NCI-H2029 (cell line): ENCODE data around the gene TRMT2B.
"Not testable (repeated sequence)": the region's sequence is repeated elsewhere in the genome, so short reads cannot be mapped to it uniquely, and the experiment has no call there.

ENCODE experiments used
- DNase-seq: peaks from one replicate; lab custom pipeline; 2025; lab: John Stamatoyannopoulos, UW

Gene TRMT2B

DNA sequence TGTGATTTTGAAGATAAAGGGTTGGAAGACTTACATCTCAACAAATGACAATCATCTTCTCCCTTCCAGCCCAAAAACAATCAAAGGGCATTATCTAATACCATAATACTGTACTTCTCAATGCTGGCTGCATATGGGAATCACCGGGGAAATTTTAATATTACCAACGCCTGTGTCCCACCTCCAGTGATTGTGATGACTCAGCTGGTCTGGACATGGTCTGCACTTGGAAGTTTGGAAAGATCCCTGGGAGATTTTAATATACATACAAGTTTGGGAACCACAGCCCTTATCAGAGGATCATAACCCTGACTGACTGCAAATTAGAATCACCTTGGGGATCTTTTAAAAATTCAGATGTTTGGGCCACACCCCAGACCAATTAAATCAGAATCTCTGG lies 52.5 kb downstream of the TRMT2B start:
- no peak for DNase-seq

- DNase-seq = no peak
These were observed 56.4 kb downstream of the TRMT2B start for GRCh38 chrX:100995469-100995868.

DNA sequence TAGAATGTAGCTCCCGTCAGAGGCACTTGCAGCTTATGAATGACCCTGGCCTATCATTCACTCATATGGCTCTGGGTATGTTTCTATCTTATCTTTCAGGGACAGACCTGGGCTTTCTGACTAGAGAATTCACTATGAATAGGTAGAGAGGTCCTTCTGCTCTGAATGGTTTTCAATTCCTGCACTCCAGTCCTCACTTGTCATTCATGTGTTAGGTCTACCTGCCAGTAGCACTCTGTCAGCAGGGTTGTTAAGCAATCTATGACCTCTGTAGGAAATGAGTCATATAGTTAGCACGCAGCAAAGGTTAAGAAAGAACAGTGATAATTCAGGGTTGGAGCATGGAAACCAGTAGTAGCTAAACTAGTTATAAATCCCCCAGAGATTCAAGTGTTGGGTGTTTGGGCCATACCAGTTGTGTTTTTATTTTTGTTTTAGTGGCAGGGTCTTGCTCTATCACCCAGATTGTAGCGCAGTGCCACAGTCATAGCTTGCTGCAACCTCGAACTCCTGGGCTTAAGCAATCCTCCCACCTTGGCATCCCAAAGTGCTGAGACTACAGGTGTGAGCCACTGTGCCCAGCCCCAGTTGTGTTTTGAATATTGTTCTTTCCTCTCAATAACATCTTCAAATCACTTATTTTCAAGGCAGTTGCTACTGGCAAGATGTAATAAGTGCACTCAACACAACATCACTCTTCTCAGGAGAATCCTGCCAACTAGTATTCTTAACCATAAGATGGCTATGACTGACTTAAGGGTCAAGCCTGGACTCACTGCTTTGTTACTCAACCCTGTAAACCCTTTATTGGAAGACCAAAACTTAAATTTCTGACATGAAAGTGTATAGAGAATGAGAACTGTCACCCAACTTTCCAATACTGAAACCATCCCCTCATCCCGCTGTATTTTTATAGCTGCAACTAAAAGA lies 57.3 kb downstream of the TRMT2B start:
- DNase-seq = no peak

DNA sequence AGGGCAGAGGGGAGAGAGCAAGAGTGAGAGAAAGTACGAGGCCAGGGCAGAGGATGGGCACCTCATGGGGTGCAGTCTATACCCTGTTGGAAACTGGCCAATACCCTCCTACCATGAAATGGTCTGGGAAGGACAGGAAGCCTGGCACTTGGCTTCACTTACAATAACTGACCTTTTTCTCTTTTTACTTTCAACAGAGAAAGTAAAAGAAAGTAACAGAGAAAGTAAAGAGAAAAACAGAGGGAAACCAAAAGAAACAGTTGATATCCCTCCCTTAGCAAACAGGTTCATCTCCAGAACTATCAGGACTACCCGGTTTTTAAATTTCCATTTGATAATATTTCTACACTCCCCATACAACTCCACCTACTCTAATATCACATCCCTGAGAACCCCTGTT lies 61.8 kb downstream of the TRMT2B start:
- DNase-seq = no peak

DNA sequence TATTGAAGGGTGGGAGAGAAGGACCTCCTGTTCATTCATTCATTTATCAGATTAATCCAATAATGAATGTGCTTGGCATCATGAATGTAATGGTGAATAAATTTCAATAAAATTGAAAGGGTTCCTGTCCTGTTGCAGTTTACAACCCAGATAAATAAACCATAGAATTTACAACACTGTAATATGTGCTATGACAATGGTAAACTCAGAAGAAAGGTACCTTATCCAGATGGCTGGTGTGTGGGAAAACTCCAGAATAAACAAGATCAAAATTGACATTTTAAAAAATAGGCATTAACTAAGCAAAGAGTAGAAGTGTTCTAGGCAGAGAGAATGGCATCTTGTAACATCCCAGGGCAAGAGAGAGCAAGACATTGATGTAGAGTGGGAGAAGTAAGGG lies 67.1 kb downstream of the TRMT2B start:
- no peak for DNase-seq

- DNase-seq = not testable (repeated sequence)
These were observed 70.4 kb downstream of the TRMT2B start for GRCh38 chrX:100981498-100981845.

GRCh38 chrX:100980608-100981497 lies 71.1 kb downstream of the TRMT2B start:
- DNase-seq = peak; percentile 66

DNA sequence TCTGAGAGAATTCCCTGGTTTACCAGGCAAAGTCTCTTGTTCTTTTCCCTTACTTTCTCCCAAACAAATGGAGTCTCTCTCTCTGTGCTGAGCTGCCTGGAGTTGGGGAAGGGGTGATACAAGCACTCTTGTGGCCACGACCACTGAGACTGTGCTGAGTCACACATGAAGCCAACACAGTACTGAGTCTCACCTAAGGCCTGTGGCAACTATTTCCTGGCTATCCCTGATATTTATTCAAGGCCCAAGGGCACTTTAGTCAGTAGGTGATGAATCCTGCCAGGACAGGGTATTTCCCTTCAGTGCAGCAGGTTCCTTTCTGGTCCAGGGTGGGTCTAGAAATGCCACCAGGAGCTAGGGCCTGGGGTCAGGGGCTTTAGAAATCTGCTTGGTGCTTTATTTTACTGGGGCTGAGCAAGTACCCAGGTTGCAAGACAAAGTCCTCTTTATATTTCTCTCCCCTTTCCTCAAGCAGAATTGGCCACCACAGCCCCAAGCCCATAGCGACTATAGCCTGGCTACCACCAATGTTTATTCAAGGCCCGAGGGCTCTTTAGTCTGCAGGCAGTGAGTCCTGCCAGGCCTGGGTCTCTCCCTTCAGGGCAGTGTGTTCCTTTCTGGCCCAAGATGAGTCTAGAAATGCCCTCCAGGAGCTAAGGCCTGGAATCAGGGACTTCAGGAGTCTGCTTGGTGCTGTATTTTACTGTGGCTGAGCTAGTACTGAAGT lies 71.9 kb downstream of the TRMT2B start:
- DNase-seq = peak; percentile 41

GRCh38 chrX:100976211-100976610 lies 75.7 kb downstream of the TRMT2B start:
- DNase-seq = no peak

GRCh38 chrX:100975212-100975611 lies 76.7 kb downstream of the TRMT2B start:
- DNase-seq = no peak

GRCh38 chrX:100973411-100973810 lies 78.5 kb downstream of the TRMT2B start:
- DNase-seq = no peak

GRCh38 chrX:100969936-100970335 lies 82.0 kb downstream of the TRMT2B start:
- DNase-seq = no peak

GRCh38 chrX:100969408-100969807 lies 82.5 kb downstream of the TRMT2B start, which contains the start of gene ARL13A:
Gene ARL13A, plus strand, starts transcription at chrX:100969708. Its CDS starts 3,982 bp downstream, at chrX:100973690.
- no peak for DNase-seq

- DNase-seq = no peak
These were observed 87.5 kb downstream of the TRMT2B start for GRCh38 chrX:100964362-100964761.

- DNase-seq = no peak
These were observed 89.1 kb downstream of the TRMT2B start for GRCh38 chrX:100962811-100963210.
